RWPE2 (cell line): ENCODE measurements around the gene OR2F1.

ENCODE experiments used
- ATAC-seq: fragments of 200-7000 bp; cut with Tn5 transposase; 3 replicates; pipeline ENCODE4 v1.9.1; 2021; ENCODE audit warnings: low read depth
- DNase-seq: peaks from one replicate; pipeline ENCODE4 v3.0.0-alpha.2; 2020; ENCODE audit warnings: low spot score
- H3K27ac ChIP-seq: fragments of 450-650 bp; 2 replicates; pipeline ENCODE4 v1.5.1; 2017; ENCODE audit warnings: mild to moderate bottlenecking; ENCODE audit not compliant: poor library complexity, severe bottlenecking
- H3K27me3 ChIP-seq: fragments of 250-450 bp; sonication (Bioruptor Pico); 2 replicates; pipeline ENCODE4 v1.5.1; 2021; ENCODE audit warnings: mild to moderate bottlenecking, moderate library complexity; ENCODE audit not compliant: insufficient read depth, poor library complexity, severe bottlenecking
- H3K36me3 ChIP-seq: fragments of 250-450 bp; sonication (Bioruptor Pico); 2 replicates; pipeline ENCODE4 v1.5.1; 2020; ENCODE audit warnings: low read depth, mild to moderate bottlenecking, moderate library complexity
- H3K4me1 ChIP-seq: fragments of 250-450 bp; sonication (Bioruptor Pico); 2 replicates; pipeline ENCODE4 v1.5.1; 2021; ENCODE audit warnings: mild to moderate bottlenecking, moderate library complexity; ENCODE audit not compliant: insufficient read depth, poor library complexity, severe bottlenecking
- H3K4me3 ChIP-seq: fragments of 250-450 bp; sonication (Bioruptor Pico); 2 replicates; pipeline ENCODE4 v1.5.1; 2021; ENCODE audit warnings: mild to moderate bottlenecking, moderate library complexity; ENCODE audit not compliant: severe bottlenecking
- H3K9me3 ChIP-seq: fragments of 250-450 bp; sonication (Bioruptor Pico); 2 replicates; pipeline ENCODE4 v1.5.1; 2021; ENCODE audit warnings: mild to moderate bottlenecking, moderate library complexity; ENCODE audit not compliant: severe bottlenecking
- TF ChIP-seq, protein P1 (sequence below): fragments of 450-650 bp; IDR thresholded peaks from one replicate; pipeline ENCODE4 v1.5.1; 2017; ENCODE audit warnings: mild to moderate bottlenecking, moderate library complexity; ENCODE audit not compliant: poor library complexity, severe bottlenecking

Gene OR2F1

DNA sequence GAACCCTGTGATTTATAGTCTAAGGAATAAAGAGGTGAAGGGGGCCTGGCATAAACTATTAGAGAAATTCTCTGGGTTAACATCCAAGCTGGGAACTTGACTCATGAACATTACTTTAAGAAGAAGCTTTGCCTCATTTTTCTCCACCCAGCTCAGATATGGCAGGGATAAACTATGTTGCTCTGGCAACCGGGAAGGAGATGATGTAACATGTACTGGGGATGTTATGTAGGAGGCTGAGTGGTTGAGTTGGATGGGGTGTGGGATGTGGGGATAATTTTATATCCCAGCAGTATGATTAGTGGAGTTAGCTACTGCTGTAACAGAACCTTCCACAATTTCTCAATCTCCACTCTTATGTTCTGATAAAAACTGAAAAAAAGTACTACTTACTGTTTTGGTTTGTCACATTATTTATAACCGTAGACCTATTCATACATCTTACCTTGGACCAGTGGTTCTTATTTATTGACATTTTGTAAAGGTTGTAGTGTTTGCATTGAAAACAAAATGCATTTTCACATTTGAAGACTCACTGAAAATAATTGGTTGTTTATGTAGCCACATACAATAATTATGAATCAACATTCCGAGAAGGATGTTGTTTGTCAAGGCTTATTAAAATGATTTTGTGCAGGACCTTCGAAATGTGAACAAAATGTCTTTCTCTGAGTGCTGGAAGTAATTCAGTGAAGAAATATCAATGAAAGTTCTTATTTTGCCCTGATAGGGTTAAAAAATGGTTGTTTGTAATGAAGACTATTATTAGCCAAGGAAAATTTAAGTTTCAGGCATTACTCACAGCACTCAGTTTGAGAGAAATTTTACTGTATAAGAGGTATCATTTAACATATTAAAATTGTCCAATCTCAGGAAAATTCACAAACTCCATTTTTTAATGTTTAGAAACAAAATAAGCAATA, 18.3 kb upstream of the OR2F1 start:
- DNase-seq: no peak

DNA sequence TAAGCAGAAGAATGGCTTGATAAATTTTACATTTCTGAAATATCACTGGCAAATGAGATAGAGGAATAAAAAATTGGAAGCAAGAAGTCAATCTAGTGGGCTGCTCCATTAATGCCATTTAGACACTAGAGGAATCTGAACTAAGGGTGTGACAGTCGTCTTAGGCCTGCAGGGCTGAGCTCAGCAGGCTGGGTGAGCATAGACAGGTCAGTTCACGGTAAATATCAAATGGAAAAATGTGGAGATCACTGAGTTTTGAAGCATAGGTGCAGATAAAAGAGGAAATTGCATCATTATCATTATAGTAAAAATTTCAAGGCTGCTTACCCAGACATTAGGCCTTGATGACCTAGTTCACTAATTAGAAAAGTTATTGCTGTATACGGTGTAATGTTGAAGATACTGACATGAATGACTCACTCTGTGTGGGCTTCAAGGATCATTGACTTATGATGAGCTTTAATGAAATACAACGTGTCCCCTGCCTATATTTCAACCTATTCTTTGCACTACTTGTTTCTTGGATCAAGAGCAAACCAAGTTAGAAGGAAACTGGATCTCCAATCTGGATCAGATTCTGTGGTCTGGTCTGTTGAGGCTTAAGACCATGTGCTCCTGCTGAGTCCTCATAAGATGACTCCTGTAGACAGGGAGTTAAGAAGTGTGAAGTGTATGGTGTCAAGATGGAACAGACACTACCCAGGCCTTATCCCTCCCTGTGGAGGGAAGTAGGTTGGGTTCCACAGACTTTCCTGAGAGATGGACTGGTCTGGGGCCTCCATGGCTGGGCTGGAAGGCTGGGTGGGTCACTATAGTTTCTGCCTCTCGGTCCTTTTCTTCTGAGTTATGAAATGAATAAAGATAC, 16.0 kb upstream of the OR2F1 start:
- ATAC-seq (no peak), DNase-seq (no peak)
- no peaks in the 10 kb centered on the region for H3K27me3 ChIP-seq
- H3K36me3 ChIP-seq: no peaks in the 10 kb centered on the region
- no peak overlapping the region for H3K4me3 ChIP-seq
- no peak overlapping the region for H3K27ac ChIP-seq
- TF ChIP-seq, protein P1, sequence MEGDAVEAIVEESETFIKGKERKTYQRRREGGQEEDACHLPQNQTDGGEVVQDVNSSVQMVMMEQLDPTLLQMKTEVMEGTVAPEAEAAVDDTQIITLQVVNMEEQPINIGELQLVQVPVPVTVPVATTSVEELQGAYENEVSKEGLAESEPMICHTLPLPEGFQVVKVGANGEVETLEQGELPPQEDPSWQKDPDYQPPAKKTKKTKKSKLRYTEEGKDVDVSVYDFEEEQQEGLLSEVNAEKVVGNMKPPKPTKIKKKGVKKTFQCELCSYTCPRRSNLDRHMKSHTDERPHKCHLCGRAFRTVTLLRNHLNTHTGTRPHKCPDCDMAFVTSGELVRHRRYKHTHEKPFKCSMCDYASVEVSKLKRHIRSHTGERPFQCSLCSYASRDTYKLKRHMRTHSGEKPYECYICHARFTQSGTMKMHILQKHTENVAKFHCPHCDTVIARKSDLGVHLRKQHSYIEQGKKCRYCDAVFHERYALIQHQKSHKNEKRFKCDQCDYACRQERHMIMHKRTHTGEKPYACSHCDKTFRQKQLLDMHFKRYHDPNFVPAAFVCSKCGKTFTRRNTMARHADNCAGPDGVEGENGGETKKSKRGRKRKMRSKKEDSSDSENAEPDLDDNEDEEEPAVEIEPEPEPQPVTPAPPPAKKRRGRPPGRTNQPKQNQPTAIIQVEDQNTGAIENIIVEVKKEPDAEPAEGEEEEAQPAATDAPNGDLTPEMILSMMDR: no peak
- no peaks in the 10 kb centered on the region for H3K4me1 ChIP-seq
- no peaks in the 10 kb centered on the region for H3K9me3 ChIP-seq

More for the DNA sequence above, 18.3 kb upstream of the OR2F1 start:
- Histone ChIP-seq H3K27ac (no peak overlapping the region), H3K4me1 (no peaks in the 10 kb centered on the region), H3K36me3 (no peaks in the 10 kb centered on the region), H3K9me3 (no peaks in the 10 kb centered on the region), H3K27me3 (no peaks in the 10 kb centered on the region), H3K4me3 (no peak overlapping the region)
- TF ChIP-seq, protein P1: no peak
- no peak for ATAC-seq

DNA sequence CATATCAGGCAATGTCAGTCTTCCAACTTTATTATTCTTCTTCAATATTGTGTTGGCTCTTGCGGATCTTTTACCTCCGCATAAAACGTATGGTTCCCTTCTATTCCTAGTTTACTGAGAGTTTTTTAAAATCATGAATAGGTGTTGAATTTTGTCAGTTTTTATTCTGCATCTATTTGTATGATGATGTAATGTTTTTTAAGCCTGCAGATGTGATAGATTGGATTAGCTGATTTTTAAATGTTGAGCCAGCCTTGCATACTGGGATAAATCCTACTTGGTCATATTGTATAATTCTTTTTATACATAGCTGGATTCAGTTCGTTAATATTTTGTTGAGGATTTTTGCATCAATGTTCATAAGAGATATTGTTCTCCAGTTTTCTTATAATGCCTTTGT, 9.2 kb upstream of the OR2F1 start:
- Histone ChIP-seq H3K27me3 (no peaks in the 10 kb centered on the region), H3K27ac (no peak overlapping the region), H3K36me3 (no peaks in the 10 kb centered on the region), H3K9me3 (no peaks in the 10 kb centered on the region), H3K4me1 (no peaks in the 10 kb centered on the region), H3K4me3 (no peak overlapping the region)
- TF ChIP-seq, protein P1: no peak
- ATAC-seq: no peak
- DNase-seq: no peak

DNA sequence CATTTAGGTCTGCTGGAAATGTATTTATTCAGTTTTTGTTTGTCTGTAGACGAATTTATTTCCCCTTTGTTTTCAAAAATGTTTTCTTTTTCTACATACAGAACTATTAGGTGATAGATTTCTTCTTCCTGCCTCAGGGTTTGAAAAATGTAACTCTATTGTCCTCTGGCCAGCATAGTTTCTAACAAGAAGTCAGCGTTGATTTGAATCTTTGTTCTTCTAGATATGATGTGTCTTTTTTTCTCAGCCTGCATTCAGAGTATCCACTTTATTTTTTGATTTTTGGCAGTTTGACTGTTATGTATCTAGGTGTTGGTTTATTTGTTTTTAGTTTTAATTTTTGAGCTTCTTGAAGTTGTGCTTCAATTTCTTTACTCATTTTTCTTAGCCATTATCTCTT, 7.5 kb upstream of the OR2F1 start:
- no peak overlapping the region for H3K27ac ChIP-seq
- ATAC-seq (no peak), DNase-seq (no peak)
- H3K9me3 ChIP-seq: no peaks in the 10 kb centered on the region
- H3K27me3 ChIP-seq: no peaks in the 10 kb centered on the region
- TF ChIP-seq, protein P1: no peak
- H3K36me3 ChIP-seq: no peaks in the 10 kb centered on the region
- H3K4me3 ChIP-seq: no peak overlapping the region
- no peaks in the 10 kb centered on the region for H3K4me1 ChIP-seq
